Measurements from ENCODE around the gene PTPRM.

GRCh38 chr18:8176109-8176508 lies 609.0 kb downstream of the PTPRM start:
- TF ChIP-seq TSHZ1 (tag by site-specific recombination; IDR thresholded peaks at IDR 0.05; ENCODE audit: borderline replicate concordance) (no peak), CTCF (tag by site-specific recombination; IDR thresholded peaks at IDR 0.05) (no peak), ZNF10 (tag by site-specific recombination; IDR thresholded peaks at IDR 0.05) (no peak), SP3 (tag by site-specific recombination; IDR thresholded peaks at IDR 0.05) (no peak), BCL11A (tag by site-specific recombination; IDR thresholded peaks at IDR 0.05; ENCODE audit: low read depth) (no peak), PATZ1 (tag by site-specific recombination; IDR thresholded peaks at IDR 0.05) (no peak), ZFP3 (tag by site-specific recombination; IDR thresholded peaks at IDR 0.05; ENCODE audit: low read depth) (no peak), ZNF16 (tag by site-specific recombination; IDR thresholded peaks at IDR 0.05; ENCODE audit: low read depth) (no peak), MYNN (tag by site-specific recombination; IDR thresholded peaks at IDR 0.05; ENCODE audit: borderline replicate concordance) (no peak), ZNF174 (tag by site-specific recombination; IDR thresholded peaks at IDR 0.05) (no peak), ZNF280D (tag by site-specific recombination; IDR thresholded peaks at IDR 0.05) (no peak), ZNF311 (tag by site-specific recombination; IDR thresholded peaks at IDR 0.05; ENCODE audit: borderline replicate concordance) (no peak), SETDB1 (IDR thresholded peaks at IDR 0.05; ENCODE audit: insufficient read length, low read length) (no peak), ZBTB11 (tag by site-specific recombination; conservative IDR thresholded peaks at IDR 0.05; ENCODE audit: low read depth) (no peak)

Measured in HEK293 (cell line).